ENCODE results near the gene SMG5. TPM values are rescaled to one million over a fixed set of nuclear protein-coding genes. Genes with fewer than 3 reads are reported as not detected.

Gene SMG5
- total RNA-seq, 1 experiment from 2014 or later = 129 TPM

DNA sequence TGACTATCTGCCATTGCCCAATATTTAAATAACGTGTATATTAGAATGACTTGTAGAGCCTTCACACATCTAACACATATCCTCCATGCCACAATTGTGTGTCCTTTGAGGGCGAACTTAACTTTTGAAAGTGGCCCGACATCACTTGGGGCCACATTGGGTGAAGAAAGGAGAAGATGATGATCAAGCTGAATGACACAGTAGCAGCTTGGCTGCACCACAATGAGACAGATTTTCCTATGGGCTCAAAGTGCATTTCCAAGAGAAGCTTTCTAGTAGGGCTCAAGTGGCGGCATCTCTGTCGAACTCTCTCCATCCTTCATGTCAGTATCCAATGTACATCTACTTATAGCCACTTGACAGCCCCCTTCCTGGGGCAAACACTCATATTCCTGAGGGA is 44.4 kb downstream of the SMG5 start:
- peaks cover 15% of the 10 kb centered on the region for H3K36me3 ChIP-seq (ENCODE audit: insufficient read depth, low read length, poor library complexity, severe bottlenecking)
- H3K27ac ChIP-seq (ENCODE audit: low read depth, low read length, poor library complexity, severe bottlenecking) = no peak overlapping the region
- BruUV-seq (replicated peaks) = no TSS peak
- TF ChIP-seq, protein P1, sequence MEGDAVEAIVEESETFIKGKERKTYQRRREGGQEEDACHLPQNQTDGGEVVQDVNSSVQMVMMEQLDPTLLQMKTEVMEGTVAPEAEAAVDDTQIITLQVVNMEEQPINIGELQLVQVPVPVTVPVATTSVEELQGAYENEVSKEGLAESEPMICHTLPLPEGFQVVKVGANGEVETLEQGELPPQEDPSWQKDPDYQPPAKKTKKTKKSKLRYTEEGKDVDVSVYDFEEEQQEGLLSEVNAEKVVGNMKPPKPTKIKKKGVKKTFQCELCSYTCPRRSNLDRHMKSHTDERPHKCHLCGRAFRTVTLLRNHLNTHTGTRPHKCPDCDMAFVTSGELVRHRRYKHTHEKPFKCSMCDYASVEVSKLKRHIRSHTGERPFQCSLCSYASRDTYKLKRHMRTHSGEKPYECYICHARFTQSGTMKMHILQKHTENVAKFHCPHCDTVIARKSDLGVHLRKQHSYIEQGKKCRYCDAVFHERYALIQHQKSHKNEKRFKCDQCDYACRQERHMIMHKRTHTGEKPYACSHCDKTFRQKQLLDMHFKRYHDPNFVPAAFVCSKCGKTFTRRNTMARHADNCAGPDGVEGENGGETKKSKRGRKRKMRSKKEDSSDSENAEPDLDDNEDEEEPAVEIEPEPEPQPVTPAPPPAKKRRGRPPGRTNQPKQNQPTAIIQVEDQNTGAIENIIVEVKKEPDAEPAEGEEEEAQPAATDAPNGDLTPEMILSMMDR (conservative IDR thresholded peaks at IDR 0.05; ENCODE audit: low read depth, low read length) = no peak
- no peak for TF ChIP-seq EZH2 (IDR thresholded peaks at IDR 0.05; ENCODE audit: borderline replicate concordance, low read depth, low read length, poor library complexity, severe bottlenecking)
- H3K4me3 ChIP-seq (ENCODE audit: low read depth, low read length, poor library complexity, severe bottlenecking) = no peak overlapping the region
- ChIA-PET CTCF (interaction anchor here (0.5 to 0.6 kb wide), 2 partner anchors 129 to 146 kb away, joined by 3 read pairs; no protein-coding TSS in a partner anchor), POLR2A (ENCODE audit: low non-redundant PET) (no interaction called here)
- peaks cover under 1% of the 10 kb centered on the region for H3K4me1 ChIP-seq (ENCODE audit: insufficient read depth, low read length, poor library complexity, severe bottlenecking)
- H3K27me3 ChIP-seq (replicated peaks; ENCODE audit: insufficient read depth, low read depth, low read length, poor library complexity) = no peaks in the 10 kb centered on the region
- H3K9me3 ChIP-seq (ENCODE audit: low read depth, low read length, poor library complexity, severe bottlenecking) = no peaks in the 10 kb centered on the region
- intact Hi-C loops (cut with micrococcal nuclease; ENCODE audit: unreplicated experiment) = no loop called here
- DNase-seq (ENCODE audit: low spot score) = no peak

DNA sequence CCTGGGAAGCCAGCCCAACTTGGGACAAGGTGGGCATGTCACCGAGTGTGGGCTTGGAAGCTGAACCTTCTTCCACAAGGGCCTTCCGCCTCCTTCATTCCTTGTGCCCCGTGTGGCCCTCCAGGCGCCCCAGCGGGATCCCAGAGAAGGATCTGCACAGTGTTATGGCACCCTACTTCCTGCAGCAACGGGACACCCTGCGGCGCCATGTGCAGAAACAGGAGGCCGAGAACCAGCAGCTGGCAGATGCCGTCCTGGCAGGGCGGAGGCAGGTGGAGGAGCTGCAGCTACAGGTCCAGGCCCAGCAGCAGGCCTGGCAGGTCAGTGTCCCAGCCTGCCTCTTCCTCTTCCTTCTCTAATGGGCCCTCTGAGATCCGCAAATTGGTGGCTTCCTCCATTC is 46.5 kb downstream of the SMG5 start:
- BruUV-seq (replicated peaks) = no TSS peak
- no peak overlapping the region for H3K27ac ChIP-seq (ENCODE audit: low read depth, low read length, poor library complexity, severe bottlenecking)
- DNase-seq (ENCODE audit: low spot score) = no peak
- ChIA-PET CTCF (interaction anchor here (0.7 kb wide), 1 partner anchor 11 kb away, joined by 3 read pairs; no protein-coding TSS in a partner anchor), POLR2A (ENCODE audit: low non-redundant PET) (no interaction called here)
- H3K9me3 ChIP-seq (ENCODE audit: low read depth, low read length, poor library complexity, severe bottlenecking) = no peaks in the 10 kb centered on the region
- no peaks in the 10 kb centered on the region for H3K27me3 ChIP-seq (replicated peaks; ENCODE audit: insufficient read depth, low read depth, low read length, poor library complexity)
- peaks cover 12% of the 10 kb centered on the region for H3K4me1 ChIP-seq (ENCODE audit: insufficient read depth, low read length, poor library complexity, severe bottlenecking)
- no peak overlapping the region for H3K4me3 ChIP-seq (ENCODE audit: low read depth, low read length, poor library complexity, severe bottlenecking)
- peaks cover 15% of the 10 kb centered on the region for H3K36me3 ChIP-seq (ENCODE audit: insufficient read depth, low read length, poor library complexity, severe bottlenecking)
- intact Hi-C loops (cut with micrococcal nuclease; ENCODE audit: unreplicated experiment) = no loop called here
- TF ChIP-seq EZH2 (IDR thresholded peaks at IDR 0.05; ENCODE audit: borderline replicate concordance, low read depth, low read length, poor library complexity, severe bottlenecking) = no peak
- TF ChIP-seq, protein P1 (conservative IDR thresholded peaks at IDR 0.05; ENCODE audit: low read depth, low read length) = no peak

DNA sequence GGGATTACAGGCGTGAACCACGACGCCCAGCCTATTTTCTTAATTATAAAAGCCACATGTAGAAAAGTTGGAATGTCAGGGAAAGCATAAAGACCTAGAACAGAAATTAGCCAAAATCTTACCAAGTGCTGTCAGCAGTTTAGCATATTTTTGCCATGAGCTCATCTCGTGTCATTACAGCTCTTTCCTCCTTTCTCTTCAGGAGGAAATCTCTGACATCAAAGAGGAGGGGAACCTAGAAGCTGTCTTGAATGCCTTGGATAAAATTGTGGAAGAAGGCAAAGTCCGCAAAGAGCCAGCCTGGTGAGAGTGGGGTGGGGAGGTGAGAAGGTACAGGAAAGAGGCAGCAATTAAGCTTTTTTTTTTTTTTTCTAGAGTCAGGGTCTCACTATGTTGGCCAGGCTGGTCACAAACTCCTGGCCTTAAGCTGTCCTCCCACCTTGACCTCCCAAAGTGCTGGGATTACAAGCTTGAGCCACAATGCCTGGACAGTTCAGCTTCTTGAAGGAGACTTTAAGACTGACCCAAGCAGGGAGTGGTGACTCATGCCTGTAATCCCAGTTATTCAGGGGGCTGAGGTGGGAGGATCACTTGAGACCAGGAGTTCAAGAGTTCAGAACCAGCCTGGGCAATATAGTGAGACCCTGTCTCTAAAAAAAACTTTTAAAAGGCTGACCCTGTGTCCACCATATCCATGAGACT is 49.0 kb downstream of the SMG5 start:
- no TSS peak for BruUV-seq (replicated peaks)
- Histone ChIP-seq H3K4me3 (ENCODE audit: low read depth, low read length, poor library complexity, severe bottlenecking) (no peak overlapping the region), H3K4me1 (ENCODE audit: insufficient read depth, low read length, poor library complexity, severe bottlenecking) (peaks cover 12% of the 10 kb centered on the region), H3K27ac (ENCODE audit: low read depth, low read length, poor library complexity, severe bottlenecking) (no peak overlapping the region), H3K36me3 (ENCODE audit: insufficient read depth, low read length, poor library complexity, severe bottlenecking) (peaks cover 13% of the 10 kb centered on the region), H3K9me3 (ENCODE audit: low read depth, low read length, poor library complexity, severe bottlenecking) (no peaks in the 10 kb centered on the region), H3K27me3 (replicated peaks; ENCODE audit: insufficient read depth, low read depth, low read length, poor library complexity) (no peaks in the 10 kb centered on the region)
- POLR2A ChIA-PET (ENCODE audit: low non-redundant PET) = no interaction called here
- TF ChIP-seq, protein P1 (conservative IDR thresholded peaks at IDR 0.05; ENCODE audit: low read depth, low read length) = no peak
- TF ChIP-seq EZH2 (IDR thresholded peaks at IDR 0.05; ENCODE audit: borderline replicate concordance, low read depth, low read length, poor library complexity, severe bottlenecking) = no peak
- CTCF ChIA-PET = interaction anchor here (0.6 to 1.2 kb wide), 2 partner anchors 104 to 493 kb away, joined by 4 to 18 read pairs; no protein-coding TSS in a partner anchor
- DNase-seq (ENCODE audit: low spot score) = peak; percentile 70
- intact Hi-C loops (cut with micrococcal nuclease; ENCODE audit: unreplicated experiment) = no loop called here
